NCI-H2196 treated with DMSO at 0.1 percent for 48 hours (cell line): Measurements from ENCODE around the gene ZNF292.
"Not testable (repeated sequence)": the region's sequence is repeated elsewhere in the genome, so short reads cannot be mapped to it uniquely, and the experiment has no call there.

Experiments
- DNase-seq: peaks from one replicate; lab custom pipeline; 2025; ENCODE audit not compliant: unreplicated experiment; lab: John Stamatoyannopoulos, UW

ZNF292 gene

DNA sequence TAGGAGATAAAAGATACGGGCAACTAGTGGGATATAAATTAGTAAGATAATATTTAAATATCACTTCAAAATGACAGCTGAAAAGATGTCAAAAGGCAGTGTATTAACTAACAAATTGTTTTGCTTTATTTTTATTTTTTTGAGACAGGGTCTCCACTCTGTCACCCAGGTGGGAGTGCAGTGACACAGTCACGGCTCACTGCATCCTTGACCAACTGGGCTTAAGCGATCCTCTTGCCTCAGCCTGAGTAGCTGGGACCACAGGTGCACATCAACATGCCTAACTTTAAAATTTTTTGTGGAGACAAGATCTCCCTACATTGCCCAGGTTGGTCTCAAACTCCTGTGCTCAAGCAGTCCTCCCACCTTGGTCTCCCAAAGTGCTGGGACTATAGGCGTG, 5.9 kb downstream of the ZNF292 start:
- DNase-seq: no peak

DNA sequence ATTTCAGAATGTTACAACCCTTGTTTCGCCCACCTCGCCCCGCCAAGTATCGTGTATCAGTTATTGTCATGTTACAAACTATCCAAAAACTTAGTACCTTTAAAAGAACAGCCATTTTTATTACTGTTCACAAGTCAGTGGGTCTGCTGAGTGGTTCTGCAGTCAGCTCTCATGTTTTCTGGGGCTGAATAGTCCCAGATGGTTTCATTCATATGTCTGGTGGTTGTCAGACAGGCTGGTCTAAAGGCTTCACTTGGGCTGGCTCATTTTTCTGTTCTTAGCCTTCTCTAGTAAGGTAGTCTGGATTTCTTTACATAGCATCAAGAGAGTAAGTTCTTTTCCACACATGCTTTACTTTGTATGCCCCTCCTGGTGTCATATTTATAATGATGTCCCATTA, 8.6 kb downstream of the ZNF292 start:
- no peak for DNase-seq

DNA sequence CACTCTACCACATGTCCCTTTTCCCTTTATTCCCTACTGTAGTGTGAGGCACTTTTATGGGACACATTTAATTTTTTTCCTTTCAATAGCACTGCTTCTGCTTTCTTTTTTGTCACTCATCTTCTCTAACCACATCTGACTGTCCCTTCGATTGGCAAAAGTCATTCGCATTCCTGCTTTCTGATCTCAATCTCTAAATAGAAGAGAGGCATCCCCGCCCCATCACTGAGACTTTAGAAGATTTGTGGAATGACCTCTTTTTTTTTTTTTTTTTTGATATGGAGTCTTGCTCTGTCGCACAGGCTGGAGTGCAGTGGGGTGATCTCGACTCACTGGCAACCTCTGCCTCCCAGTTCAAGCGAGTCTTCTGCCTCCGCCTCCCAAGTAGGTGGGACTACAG, 9.1 kb downstream of the ZNF292 start:
- DNase-seq: no peak

DNA sequence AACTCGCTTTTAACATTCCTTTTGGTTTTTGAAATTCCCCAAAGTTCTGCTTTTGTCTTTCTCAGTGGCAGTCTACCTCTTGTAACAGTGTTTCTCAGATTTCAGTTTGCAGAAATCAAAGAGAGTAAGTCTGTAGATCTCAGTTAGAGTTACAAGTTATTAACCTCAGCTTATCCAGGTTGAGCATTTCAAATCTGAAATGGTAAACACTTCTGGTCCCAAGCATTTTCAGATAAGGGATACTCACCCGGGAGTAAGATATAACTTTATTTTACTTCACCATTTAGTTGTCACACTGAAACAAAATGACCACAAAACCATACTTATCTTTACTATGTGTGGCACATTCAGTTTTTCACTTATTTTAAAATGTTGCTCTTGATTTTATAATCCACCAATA, 9.8 kb downstream of the ZNF292 start:
- no peak for DNase-seq

DNA sequence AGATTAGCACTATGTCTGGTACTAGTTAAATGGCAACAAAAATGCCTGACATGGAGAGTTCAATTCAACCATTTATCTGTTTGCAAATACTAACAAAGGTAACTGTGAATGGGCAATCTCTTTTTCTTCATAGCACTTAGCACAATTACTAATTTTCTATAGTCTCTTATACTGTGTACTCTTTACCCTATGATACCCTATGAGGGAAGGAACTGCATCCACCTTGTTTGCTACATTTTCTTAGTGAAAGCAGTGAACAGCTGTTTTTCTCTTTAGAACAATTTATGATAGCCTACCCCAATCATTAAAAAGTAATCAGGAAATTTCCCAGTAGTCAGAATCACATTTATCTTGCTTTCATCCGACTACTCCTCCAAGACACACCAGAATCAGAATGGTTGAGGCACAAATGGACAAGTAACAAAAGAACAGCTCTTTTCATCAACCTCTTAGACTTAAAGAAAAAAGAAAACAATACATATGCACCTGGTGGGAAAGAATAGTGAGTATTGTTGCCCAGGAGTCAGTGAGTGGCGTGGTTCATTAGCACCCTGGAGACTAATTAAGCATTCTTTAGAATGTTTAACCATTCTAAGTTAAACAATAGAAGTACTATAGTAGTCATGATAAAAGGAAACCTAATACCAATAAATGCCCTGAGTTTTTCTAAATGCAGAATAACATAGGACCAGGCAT, 16.7 kb downstream of the ZNF292 start:
- no peak for DNase-seq

DNA sequence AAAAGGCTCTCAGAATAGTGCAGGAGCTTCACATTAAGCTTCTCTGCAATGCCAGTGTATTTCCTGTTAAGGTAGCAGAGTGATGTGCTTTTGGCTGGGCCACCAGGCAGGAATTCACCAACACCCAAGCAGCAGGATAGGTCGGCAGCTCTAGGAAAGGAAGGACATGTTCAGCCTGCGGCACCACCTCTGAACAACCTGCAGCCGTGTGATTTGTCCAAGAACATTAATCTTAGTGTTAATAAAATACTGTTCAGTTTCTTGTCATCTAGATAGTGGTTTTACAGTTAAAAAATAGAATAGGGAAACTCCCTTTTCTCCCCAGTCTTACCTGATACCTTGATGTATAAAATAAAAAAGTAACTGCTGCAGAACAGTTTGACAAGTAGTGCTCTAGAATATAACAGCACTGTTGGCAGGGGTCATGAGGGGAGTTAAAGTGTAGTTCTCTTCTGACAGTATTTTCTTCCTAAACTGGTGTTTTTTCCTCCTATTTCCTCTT, 18.8 kb downstream of the ZNF292 start:
- no peak for DNase-seq

DNA sequence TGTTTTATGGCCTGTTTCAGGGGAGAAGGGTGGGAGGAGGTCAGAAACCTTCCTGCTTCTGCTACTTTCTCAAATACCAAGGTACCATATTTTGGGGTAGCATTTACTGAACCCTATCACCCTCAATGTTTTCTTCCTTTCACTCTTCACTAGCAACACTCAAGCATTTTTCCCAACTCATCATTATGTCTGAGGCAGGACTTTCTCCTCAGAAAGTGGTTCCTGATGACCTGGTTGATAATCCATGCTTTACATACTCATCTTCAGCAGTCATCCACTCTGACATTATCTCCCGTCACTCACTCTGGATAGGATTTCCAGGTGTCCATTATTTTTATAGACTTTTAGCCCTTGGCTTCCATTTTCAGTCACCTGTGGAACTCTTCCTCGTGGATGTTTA, 21.1 kb downstream of the ZNF292 start:
- no peak for DNase-seq

DNA sequence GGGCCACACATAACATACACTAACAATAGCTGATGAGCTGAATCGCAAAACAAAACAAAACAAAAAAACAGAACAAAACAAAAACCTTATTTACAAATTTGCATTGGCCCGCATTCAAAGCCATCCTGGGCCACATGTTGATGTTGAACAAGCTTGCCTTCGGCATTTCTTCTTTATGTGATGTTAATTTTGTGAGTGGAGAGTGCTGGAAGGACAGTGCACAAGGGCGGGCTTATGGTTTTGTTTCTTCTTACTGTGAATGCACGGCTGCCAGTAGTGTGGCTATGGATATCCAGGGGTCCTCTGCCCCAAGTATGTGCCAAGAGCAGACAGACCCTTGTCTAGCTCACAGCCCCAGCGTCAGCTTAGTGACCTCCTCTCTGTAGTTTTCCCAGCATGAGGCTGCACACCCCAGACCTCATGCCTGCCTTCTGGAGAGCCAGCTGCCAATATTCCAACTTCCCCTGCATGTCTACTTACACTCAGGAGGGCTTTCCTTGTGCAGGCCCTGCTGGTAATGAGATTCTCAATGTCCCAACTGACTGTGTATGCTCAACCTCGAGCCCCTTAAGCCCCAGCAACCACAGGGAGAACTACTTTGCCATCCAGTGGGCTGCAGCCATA, 24.9 kb downstream of the ZNF292 start:
- no peak for DNase-seq

DNA sequence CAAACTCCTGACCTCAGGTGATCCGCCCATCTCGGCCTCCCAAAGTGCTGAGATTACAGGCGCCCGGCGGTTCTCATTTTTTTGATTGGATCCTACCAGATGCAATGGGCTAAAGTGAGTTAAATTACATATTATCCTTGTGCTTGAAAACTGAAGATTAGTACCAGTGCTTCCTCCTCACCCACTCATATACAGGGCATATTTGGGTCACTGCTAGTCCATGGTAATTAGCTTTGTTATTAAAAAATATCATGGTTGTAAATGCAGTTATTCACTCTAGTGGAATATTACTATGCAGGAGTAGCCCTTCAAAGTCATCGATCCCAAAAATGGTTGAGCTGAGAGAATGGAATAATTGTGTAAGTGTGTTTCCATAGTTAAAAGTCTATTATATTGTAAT, 26.5 kb downstream of the ZNF292 start:
- no peak for DNase-seq

DNA sequence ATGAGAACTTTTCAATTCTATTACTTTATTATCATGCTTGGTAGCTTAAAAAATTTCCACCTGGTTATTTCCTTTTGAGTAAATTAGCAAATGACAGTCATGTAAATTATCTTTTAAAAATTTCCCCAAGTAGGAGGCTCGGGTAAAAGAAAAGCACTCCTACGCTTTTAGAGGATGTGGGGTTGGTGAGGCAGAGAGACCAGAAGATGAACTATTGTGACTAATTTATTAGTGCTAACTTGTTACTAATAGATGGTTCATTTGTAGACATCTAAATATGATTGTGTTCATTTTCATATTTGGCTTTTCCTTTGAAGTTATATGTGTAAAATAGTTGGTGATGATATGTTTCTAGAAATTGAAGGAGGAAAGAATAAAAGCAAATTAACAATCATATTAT, 27.0 kb downstream of the ZNF292 start:
- DNase-seq: no peak

DNA sequence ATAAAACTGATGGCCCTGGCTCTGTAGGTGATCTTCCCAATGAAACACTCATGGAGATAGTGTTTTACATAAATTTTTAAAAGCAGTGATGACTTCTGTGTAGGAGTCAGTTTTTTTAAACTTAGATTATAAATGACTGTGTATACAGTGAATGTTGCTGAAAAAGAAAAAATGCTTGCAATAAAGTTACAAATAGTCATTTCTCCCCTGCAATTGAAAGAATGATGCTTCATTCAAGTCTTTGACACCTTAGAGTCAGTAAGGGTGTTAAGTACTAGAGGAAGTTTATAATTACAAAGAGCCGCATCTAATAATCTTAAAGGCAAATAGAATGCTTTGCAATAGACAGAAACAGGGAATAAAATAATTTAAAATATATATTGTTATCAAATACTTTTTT, 27.6 kb downstream of the ZNF292 start:
- no peak for DNase-seq

DNA sequence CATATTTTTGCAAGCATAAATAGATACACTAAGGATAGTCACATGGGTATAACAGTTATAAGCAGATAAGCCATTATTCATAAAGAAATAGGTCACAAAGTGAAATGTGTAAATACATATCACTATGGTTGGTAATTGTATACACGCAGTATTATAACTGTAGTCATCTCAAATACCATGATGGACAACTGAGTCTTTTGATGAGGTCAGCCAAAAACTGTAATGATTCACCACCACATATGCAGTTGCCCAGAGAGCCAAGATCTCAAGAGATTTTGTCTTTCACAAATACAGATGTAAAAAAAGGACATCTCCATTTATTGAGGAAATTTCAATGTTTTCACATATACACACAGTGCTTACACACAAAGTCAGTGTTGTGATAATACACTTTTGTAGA, 28.3 kb downstream of the ZNF292 start:
- DNase-seq: no peak

DNA sequence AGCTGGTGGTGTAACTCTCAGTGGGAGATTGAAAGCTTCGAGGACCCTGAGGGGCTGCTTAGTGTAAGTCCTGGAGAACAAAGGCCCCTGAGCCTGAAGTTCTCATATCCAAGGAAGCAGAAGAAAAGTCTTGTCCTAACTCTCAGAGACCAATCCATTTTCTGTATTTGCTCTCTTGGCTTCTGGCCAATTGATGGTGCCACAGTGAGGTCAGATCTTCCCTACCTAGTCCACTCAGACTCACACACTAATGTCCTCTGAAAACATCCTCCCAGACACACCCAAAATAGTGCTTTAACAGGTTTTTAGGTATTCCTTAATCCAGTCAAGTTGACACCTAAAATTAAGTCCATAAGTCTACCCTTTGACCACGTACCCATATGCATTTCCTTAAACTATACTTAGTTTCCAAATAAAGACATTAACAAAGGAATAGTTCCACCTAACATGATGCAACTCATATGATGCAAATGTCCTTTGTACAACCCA, 29.4 kb downstream of the ZNF292 start:
- no peak for DNase-seq

DNA sequence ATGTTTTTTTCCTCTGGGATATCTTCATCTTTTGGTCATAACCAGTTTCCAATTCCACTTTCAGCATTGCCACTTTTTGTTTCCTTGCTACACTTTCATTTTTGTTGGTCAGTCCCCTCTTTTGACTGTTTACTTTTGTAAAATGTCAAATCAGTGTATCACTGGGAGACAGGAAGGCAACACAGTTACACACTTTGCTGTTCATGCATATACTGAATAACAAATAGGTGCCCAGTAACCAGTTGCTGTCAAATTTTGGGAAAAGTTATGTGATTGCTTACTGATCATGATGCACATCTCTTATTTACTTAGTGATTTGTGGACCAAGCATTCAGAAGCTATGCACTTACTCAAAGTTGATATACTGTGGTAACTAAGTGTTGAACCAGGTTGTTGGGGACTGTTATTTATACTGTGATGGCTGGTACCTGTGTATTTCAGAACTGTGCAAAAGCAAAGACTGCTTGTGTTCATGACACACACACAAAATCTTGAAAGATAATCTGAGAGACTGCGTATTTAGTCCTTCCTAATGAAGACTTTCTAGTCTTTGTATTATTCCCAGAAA, 41.0 kb downstream of the ZNF292 start:
- DNase-seq: no peak

DNA sequence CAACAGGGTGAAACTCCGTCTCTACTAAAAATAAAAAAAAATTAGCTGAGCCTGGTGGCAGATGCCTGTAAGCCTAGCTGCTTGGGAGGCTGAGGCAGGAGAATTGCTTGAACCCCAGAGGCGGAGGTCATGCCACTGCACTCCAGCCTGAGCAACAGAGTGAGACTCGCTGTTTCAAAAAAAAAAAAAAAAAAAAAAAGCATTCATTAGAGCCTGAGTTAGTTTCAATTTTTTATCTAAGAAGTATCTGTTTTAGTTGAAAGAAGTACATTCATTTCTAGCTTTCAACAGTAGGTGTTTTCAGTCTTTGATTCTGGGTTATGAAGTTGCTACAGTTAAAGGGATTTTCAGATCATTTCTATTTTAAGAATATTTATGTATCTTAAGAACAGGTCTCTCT, 42.2 kb downstream of the ZNF292 start:
- no peak for DNase-seq

DNA sequence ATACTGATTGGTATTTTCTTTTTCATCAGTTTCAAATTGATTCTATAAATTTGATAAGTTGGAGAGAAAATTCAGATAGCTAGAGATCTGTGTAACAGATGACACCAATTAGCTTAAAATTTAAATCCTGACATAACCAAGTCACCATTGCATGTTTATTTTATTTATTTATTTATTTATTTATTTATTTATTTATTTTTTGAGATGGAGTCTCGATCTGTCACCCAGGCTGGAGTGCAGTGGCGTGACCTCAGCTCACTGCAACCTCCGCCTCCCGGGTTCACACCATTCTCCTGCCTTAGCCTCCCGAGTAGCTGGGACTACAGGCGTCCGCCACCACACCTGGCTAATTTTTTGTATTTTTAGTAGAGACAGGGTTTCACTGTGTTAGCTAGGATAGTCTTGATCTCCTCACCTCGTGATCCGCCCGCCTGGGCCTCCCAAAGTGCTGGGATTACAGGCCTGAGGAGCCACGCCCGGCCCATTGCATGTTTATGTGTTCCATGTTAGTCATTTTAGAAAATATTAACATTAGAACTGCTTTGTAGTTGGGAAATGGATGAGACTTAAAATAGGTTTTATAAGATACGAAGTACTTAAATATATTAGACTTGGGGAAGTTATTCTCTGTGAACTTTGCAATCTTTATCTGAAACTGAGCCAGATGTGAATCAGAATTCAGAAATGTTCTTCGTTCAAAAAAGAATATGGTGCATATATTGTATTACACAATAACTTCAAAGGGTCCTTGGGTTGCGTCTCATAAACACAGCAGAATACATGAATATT, 42.9 kb downstream of the ZNF292 start:
- not testable (repeated sequence) for DNase-seq

DNA sequence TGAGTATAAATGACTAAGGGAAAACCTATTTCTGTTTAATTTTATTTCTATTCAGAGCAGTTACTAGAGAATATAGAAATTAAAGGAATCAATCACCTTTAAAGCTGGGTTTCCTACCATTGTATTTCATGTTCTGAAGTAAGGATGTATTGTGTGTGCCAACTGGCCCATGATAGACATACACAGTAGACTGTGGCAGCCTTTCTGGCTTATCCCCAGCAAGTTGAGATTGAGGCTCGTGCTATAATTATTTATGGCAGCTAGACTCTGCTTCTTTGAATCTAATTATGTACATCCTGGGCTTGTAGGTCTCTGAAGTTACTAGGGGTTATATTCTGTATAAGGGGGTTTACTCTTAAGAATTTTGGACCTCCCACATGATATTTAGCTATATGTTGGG, 44.4 kb downstream of the ZNF292 start:
- no peak for DNase-seq

DNA sequence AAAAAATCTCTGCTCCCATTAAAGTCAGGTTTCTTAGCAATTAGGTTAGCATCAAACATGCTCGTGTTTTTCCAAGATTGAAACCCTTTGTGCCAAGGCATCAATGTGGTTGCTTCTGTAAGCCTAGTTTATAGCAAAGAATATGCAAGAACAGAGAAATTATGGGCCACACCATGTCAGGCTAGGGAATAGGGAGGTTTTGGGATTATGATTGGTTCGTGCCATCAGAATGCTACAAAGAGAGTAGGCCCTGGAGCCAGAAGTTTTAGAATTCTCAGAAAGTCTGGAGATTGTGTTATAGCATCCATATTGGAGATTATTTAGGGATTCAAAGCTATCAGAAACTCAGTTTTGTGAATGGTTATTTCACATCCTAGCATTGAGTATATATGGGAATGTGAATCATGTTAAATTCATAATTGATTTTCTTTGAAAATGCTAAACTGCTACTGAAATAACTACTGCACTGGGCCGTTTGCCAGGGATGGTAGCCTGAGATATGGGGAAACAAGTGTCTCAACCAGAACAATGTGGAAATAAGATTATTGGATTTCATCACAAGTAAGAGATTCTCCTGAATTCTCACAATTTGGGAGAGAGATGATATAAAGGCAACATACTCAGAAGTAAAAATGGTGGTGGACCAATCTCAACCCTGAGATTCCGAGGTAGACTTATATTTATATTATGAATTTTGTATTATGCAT, 45.3 kb downstream of the ZNF292 start:
- no peak for DNase-seq

DNA sequence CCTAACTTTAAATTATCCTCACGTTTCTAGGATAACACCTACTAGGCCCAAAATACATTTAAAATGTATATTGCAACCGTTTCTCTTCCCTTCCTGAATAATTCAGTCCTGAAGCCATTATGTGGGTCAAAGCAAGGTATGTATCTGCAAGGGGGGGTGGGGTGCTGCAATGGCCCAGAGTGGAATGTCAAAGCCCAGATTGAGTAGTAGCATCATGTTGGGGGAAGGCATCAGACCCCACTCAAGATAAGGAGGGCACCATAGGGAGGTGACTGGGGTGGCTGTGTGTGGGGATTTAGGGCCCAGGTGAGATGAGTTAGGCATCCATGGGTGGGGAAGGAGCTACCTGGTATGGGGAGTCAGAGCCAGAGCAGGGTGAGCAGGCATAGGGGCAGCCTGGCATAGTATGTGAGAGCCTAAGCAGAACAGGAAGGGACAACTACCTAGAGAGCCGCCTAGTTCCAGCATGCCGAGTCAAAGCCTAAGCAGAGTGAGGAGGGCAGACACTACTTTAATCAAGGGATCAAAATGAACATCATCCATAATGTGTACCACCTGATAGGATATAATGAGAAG, 48.2 kb downstream of the ZNF292 start:
- no peak for DNase-seq

DNA sequence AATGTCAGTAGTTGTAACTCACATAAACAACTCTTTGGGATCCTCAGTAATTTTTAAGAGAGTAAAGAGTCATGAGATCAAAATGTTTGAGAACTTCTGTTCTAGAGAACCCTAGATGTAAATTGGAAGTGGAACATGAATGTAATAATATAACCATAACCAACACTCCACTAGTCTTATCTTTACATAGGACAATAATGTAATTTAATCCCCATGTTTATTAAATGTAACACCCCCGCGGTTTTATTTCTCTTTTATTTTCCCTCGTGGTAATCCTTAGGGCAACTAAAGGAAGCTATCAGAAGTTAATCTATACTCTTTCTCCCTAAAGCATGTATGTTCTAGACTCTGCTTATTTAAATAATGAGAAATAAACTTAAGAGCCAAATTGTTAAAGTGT, 54.4 kb downstream of the ZNF292 start:
- DNase-seq: no peak

DNA sequence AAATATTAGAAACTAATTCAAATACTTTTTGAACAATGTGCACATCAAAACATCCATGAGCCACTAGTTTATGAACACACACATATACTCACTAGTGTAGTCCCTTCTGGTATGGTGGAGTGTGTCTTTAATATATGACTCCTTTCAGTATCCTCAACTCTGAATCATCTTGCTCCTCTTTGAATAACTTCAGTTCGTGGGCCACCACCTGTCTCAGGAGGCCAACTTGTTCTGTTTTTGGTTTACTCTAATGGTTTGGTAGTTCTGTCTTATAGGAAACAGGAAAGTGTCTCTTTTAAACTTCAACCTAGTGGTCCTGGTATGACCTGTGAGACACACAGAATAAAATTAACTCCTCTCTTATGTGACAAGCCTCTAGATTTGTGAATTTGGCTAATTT, 55.6 kb downstream of the ZNF292 start:
- DNase-seq: no peak
